ENCODE data around the gene TMEM151B.

Gene TMEM151B

GRCh38 chr6:44272999-44273566 lies 2.8 kb downstream of the TMEM151B start:
- no peak for DNase-seq (ENCODE audit: low read depth)
- TF ChIP-seq POLR2A (IDR thresholded peaks at IDR 0.05; ENCODE audit: extremely low read depth, insufficient read length) (no peak), MYC (IDR thresholded peaks at IDR 0.05; ENCODE audit: low read depth, low read length) (no peak), CTCF (IDR thresholded peaks at IDR 0.05; ENCODE audit: low read depth, low read length) (no peak), MAX (IDR thresholded peaks at IDR 0.05; ENCODE audit: low read depth, low read length) (no peak)
- no peak overlapping the region for H3K4me3 ChIP-seq (ENCODE audit: low read depth, low read length)

GRCh38 chr6:44273617-44274016 lies 3.4 kb downstream of the TMEM151B start:
- no peak for DNase-seq (ENCODE audit: low read depth)
- H3K4me3 ChIP-seq (ENCODE audit: low read depth, low read length): no peak overlapping the region
- no peak for TF ChIP-seq CTCF (IDR thresholded peaks at IDR 0.05; ENCODE audit: low read depth, low read length)
- TF ChIP-seq POLR2A (IDR thresholded peaks at IDR 0.05; ENCODE audit: extremely low read depth, insufficient read length): no peak
- TF ChIP-seq MYC (IDR thresholded peaks at IDR 0.05; ENCODE audit: low read depth, low read length): no peak
- TF ChIP-seq MAX (IDR thresholded peaks at IDR 0.05; ENCODE audit: low read depth, low read length): no peak

- TF ChIP-seq POLR2A (IDR thresholded peaks at IDR 0.05; ENCODE audit: extremely low read depth, insufficient read length) (no peak), CTCF (IDR thresholded peaks at IDR 0.05; ENCODE audit: low read depth, low read length) (no peak), MAX (IDR thresholded peaks at IDR 0.05; ENCODE audit: low read depth, low read length) (no peak), MYC (IDR thresholded peaks at IDR 0.05; ENCODE audit: low read depth, low read length) (no peak)
- no peak overlapping the region for H3K4me3 ChIP-seq (ENCODE audit: low read depth, low read length)
- no peak for DNase-seq (ENCODE audit: low read depth)
These were observed 5.1 kb downstream of the TMEM151B start for GRCh38 chr6:44275271-44275748.

- TF ChIP-seq POLR2A (IDR thresholded peaks at IDR 0.05; ENCODE audit: extremely low read depth, insufficient read length) (no peak), MAX (IDR thresholded peaks at IDR 0.05; ENCODE audit: low read depth, low read length) (no peak), MYC (IDR thresholded peaks at IDR 0.05; ENCODE audit: low read depth, low read length) (no peak), CTCF (IDR thresholded peaks at IDR 0.05; ENCODE audit: low read depth, low read length) (no peak)
- DNase-seq (ENCODE audit: low read depth): no peak
- H3K4me3 ChIP-seq (ENCODE audit: low read depth, low read length): no peak overlapping the region
These were observed 5.7 kb downstream of the TMEM151B start for GRCh38 chr6:44275749-44276648.

GRCh38 chr6:44276667-44277640 lies 6.7 kb downstream of the TMEM151B start:
- TF ChIP-seq POLR2A (IDR thresholded peaks at IDR 0.05; ENCODE audit: extremely low read depth, insufficient read length): no peak
- no peak for TF ChIP-seq CTCF (IDR thresholded peaks at IDR 0.05; ENCODE audit: low read depth, low read length)
- no peak for TF ChIP-seq MYC (IDR thresholded peaks at IDR 0.05; ENCODE audit: low read depth, low read length)
- TF ChIP-seq MAX (IDR thresholded peaks at IDR 0.05; ENCODE audit: low read depth, low read length): no peak
- no peak overlapping the region for H3K4me3 ChIP-seq (ENCODE audit: low read depth, low read length)
- DNase-seq (ENCODE audit: low read depth): no peak

All from NB4 (cell line).